ENCODE results near the gene HTR2B.
"Not testable (repeated sequence)": the region's sequence is repeated elsewhere in the genome, so short reads cannot be mapped to it uniquely, and the experiment has no call there.

HTR2B gene

DNA sequence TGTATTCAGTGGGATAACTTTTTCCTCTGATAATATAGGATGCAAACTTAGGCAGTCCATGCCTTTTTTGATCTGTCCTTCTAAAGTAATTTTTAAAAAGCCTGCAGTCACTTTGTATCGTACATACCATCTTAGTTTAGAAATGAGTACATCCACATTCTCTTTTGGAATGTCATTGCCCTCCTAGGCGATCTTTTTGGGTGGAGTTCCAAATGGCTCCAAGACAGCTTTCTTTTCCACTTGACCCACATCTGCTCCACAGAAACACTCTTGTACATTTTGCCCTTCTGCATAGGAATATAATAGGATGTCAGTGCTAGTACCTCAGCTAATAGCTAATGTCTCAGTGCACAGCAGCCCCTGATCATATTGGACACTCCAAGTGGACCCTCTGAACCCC is 21.8 kb upstream of the HTR2B start:
- no peak overlapping the region for H3K27ac ChIP-seq

DNA sequence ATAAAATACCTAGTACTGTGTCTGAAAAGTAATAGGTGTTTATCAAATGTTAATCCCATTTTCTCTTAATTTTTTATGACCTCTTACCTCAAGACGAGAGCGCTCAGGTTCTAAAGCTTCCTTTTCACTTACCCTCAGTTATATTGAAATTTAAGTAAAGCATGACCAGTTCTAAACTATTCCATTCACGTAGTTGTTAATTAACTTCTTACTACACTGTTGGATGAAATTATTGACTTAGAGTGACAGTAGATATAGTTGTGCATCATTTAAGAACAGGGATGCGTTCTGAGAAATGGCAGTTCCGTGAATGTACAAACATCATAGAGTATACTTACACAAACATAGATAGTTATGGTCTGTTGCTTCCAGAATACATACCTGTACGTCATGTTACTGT is 20.1 kb upstream of the HTR2B start:
- TF ChIP-seq, protein P1, sequence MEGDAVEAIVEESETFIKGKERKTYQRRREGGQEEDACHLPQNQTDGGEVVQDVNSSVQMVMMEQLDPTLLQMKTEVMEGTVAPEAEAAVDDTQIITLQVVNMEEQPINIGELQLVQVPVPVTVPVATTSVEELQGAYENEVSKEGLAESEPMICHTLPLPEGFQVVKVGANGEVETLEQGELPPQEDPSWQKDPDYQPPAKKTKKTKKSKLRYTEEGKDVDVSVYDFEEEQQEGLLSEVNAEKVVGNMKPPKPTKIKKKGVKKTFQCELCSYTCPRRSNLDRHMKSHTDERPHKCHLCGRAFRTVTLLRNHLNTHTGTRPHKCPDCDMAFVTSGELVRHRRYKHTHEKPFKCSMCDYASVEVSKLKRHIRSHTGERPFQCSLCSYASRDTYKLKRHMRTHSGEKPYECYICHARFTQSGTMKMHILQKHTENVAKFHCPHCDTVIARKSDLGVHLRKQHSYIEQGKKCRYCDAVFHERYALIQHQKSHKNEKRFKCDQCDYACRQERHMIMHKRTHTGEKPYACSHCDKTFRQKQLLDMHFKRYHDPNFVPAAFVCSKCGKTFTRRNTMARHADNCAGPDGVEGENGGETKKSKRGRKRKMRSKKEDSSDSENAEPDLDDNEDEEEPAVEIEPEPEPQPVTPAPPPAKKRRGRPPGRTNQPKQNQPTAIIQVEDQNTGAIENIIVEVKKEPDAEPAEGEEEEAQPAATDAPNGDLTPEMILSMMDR (conservative IDR thresholded peaks at IDR 0.05): no peak
- TF ChIP-seq ZFX (IDR thresholded peaks at IDR 0.05): no peak
- no peak overlapping the region for H3K27ac ChIP-seq

More for the DNA sequence above, 21.8 kb upstream of the HTR2B start:
- TF ChIP-seq, protein P1 (conservative IDR thresholded peaks at IDR 0.05): no peak
- TF ChIP-seq ZFX (IDR thresholded peaks at IDR 0.05): no peak

DNA sequence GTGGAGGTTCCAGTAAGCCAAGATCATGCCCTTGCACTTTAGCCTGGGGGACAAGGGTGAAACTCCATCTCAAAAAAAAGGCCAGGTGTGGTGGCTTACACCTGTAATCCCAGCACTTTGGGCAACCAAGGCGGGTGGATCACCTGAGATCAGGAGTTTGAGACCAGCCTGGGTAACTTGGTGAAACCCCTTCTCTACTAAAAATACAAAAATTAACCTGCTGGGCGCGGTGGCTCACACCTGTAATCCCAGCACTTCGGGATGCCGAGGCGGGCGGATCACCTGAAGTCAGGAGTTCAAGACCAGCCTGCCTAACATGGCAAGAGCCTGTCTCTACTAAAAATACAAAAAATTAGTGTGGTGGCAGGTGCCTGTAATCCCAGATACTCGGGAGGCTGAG is 16.0 kb upstream of the HTR2B start:
- not testable (repeated sequence) for H3K27ac ChIP-seq

DNA sequence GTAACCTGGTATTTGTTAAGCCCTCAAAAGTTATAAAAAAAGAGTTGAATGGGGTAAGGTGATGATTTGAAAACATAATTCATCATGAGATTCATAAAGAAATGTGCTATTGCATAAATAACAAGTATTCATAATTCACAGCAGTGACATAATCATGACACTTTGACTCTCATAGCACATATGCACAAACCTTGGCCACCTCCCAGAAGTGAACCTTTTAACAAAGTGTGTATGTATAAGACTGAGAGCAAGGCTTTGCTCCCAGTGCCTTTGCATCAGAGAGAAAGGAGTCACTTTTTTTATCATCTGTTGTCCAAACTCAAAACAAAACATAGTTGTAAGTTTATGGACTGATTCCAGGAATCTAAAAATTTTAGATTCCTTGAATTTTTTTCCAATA is 15.0 kb upstream of the HTR2B start:
- TF ChIP-seq, protein P1 (conservative IDR thresholded peaks at IDR 0.05): no peak
- no peak overlapping the region for H3K27ac ChIP-seq

- H3K27ac ChIP-seq: no peak overlapping the region
Observed at GRCh38 chr2:231138699-231139098, 13.9 kb upstream of the HTR2B start.

GRCh38 chr2:231134910-231135655 is 10.2 kb upstream of the HTR2B start:
- TF ChIP-seq, protein P1 (conservative IDR thresholded peaks at IDR 0.05): no peak
- no peak for TF ChIP-seq ZFX (IDR thresholded peaks at IDR 0.05)
- H3K27ac ChIP-seq: no peak overlapping the region

More at GRCh38 chr2:231138699-231139098, 13.9 kb upstream of the HTR2B start:
- TF ChIP-seq ZFX (IDR thresholded peaks at IDR 0.05): no peak
- TF ChIP-seq, protein P1 (conservative IDR thresholded peaks at IDR 0.05): no peak

DNA sequence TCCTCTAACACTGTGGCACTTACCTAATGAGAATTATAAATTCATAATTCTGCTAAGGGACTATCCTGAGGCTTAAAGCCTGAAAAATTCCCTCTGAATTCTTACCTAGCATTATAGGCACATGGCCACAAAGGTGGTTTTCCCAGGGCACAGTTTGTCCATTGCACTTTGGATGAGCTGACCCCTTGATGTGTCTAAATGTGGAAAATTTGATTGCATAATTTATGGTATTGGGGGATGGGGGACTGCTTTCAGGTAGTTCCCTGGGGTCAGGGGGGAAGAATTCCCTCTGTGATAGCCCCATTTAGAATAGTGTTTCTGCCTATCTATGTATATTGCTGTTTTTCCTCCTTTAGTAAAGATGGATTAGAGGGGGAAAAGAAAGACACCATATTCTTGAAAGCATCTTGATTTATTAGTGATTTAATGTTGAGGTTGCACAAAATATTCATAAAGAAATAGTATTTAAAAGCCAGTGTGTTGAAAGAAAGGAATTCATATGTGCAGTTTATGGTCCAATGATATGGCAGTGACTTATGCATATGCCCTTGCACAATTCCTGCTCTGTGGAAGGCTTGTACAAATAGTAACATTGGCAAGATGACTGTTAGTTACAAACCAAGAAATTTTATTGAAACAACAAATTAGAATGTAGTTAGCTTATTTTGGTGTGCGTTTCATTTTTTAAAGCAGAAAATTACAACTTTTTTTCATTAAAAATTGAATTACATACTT is 8.7 kb upstream of the HTR2B start:
- TF ChIP-seq ZFX (IDR thresholded peaks at IDR 0.05): no peak
- TF ChIP-seq, protein P1 (conservative IDR thresholded peaks at IDR 0.05): no peak
- no peak overlapping the region for H3K27ac ChIP-seq
